ENCODE measurements around the gene CADM4.

GRCh38 chr19:43639519-43640423, at the start of gene CADM4:
- TF ChIP-seq REST (IDR thresholded peaks at IDR 0.05; ENCODE audit: low read depth) (no peak), NFIC (IDR thresholded peaks at IDR 0.05) (no peak), MAX (IDR thresholded peaks at IDR 0.05) (peak; percentile 93; the same call in 1 of the 2 replicates), USF1 (IDR thresholded peaks at IDR 0.05) (no peak), CEBPB (IDR thresholded peaks at IDR 0.05) (no peak), TAF1 (IDR thresholded peaks at IDR 0.05; ENCODE audit: low read depth) (no peak), CREB1 (IDR thresholded peaks at IDR 0.05; ENCODE audit: low read depth) (no peak), EP300 (IDR thresholded peaks at IDR 0.05; ENCODE audit: borderline replicate concordance) (no peak), YY1 (IDR thresholded peaks at IDR 0.05; ENCODE audit: low read depth) (no peak), RAD21 (IDR thresholded peaks at IDR 0.05; ENCODE audit: low read depth) (no peak), FOXM1 (IDR thresholded peaks at IDR 0.05; ENCODE audit: borderline replicate concordance, low read depth) (no peak), TEAD4 (IDR thresholded peaks at IDR 0.05) (no peak), TCF12 (IDR thresholded peaks at IDR 0.05; ENCODE audit: low read depth) (no peak)
